PC-9 (cell line): ENCODE results near the gene CLTB. TPM values are rescaled to one million over a fixed set of nuclear protein-coding genes. Genes with fewer than 3 reads are reported as not detected.

Experiments used
- BruUV-seq: library from RNA; stranded (reverse); fragments of 400-500 nt; replicated peaks from 2 replicates; lab custom pipeline; 2021; lab: Mats Ljungman, UMichigan
- CTCF ChIA-PET: fragments of 300-600 bp; sonication (Branson Sonifier 250); formaldehyde crosslinking; loops from one replicate; lab custom pipeline; 2022; ENCODE audit warnings: antibody characterized with exemption; lab: Charles Lee
- POLR2A ChIA-PET: fragments of 300-600 bp; sonication (Branson Sonifier 250); formaldehyde crosslinking; loops from one replicate; lab custom pipeline; 2022; ENCODE audit warnings: antibody characterized with exemption; ENCODE audit not compliant: unreplicated experiment; lab: Charles Lee
- DNase-seq, 2 experiments: peaks; one replicate each; pipeline versions ENCODE4 v3.0.0 to v3.0.0-alpha.2; 2015 to 2022; ENCODE audit warnings: mixed read lengths in 1 of 2
- H2AFZ ChIP-seq: fragments of 200-600 bp; sonication (generic); 2 replicates; pipeline ENCODE4 v1.8.1; 2017; ENCODE audit warnings: antibody characterized with exemption
- H3F3A ChIP-seq: fragments of 200-600 bp; sonication (generic); 2 replicates; pipeline ENCODE4 v1.8.1; 2017; ENCODE audit warnings: antibody characterized with exemption, mild to moderate bottlenecking, low read depth; ENCODE audit not compliant: insufficient read depth
- H3K27ac ChIP-seq: fragments of 200-600 bp; sonication (generic); 2 replicates; pipeline ENCODE4 v1.6.1; 2016; ENCODE audit warnings: mixed run types
- H3K27me3 ChIP-seq: fragments of 200-600 bp; sonication (generic); 2 replicates; pipeline ENCODE4 v1.6.1; 2016; ENCODE audit warnings: low read depth, mixed run types; ENCODE audit not compliant: insufficient read depth
- H3K36me3 ChIP-seq: fragments of 200-600 bp; sonication (generic); 2 replicates; pipeline ENCODE4 v1.6.1; 2016; ENCODE audit warnings: low read depth, mixed run types
- H3K4me1 ChIP-seq: fragments of 200-600 bp; sonication (generic); replicated peaks from 2 replicates; pipeline ENCODE4 v1.6.1; 2016; ENCODE audit warnings: mixed run types; ENCODE audit not compliant: insufficient read depth
- H3K4me2 ChIP-seq: fragments of 200-600 bp; sonication (generic); 2 replicates; pipeline ENCODE4 v1.6.1; 2017; ENCODE audit warnings: mixed run types
- H3K4me3 ChIP-seq: fragments of 200-600 bp; sonication (generic); 2 replicates; pipeline ENCODE4 v1.6.1; 2016; ENCODE audit warnings: mixed run types
- H3K79me2 ChIP-seq: fragments of 200-600 bp; sonication (generic); 2 replicates; pipeline ENCODE4 v1.6.1; 2017; ENCODE audit warnings: low read depth, mixed run types
- H3K9me2 ChIP-seq: fragments of 200-600 bp; sonication (generic); 2 replicates; pipeline ENCODE4 v1.8.1; 2017; ENCODE audit warnings: mild to moderate bottlenecking; ENCODE audit not compliant: insufficient read depth
- H3K9me3 ChIP-seq: fragments of 200-600 bp; sonication (generic); 2 replicates; pipeline ENCODE4 v1.8.1; 2016; ENCODE audit warnings: low read depth; ENCODE audit not compliant: insufficient read depth
- H4K20me1 ChIP-seq: fragments of 200-600 bp; sonication (generic); 2 replicates; pipeline ENCODE4 v1.8.1; 2017; ENCODE audit not compliant: insufficient read depth
- CTCF ChIP-seq: fragments of 200-600 bp; sonication (generic); conservative IDR thresholded peaks from 2 replicates; pipeline ENCODE4 v1.6.1; 2017; ENCODE audit warnings: mixed run types, antibody characterized with exemption, mild to moderate bottlenecking, moderate library complexity
- EZH2 ChIP-seq: fragments of 200-600 bp; sonication (generic); IDR thresholded peaks from 2 replicates; pipeline ENCODE4 v1.8.0; 2017; ENCODE audit warnings: antibody characterized with exemption, low read depth
- intact Hi-C: fragments of 100-400 bp; cut with micrococcal nuclease; formaldehyde crosslinking; loops from one replicate; pipeline ENCODE4 v1.10.0; 2022; ENCODE audit not compliant: unreplicated experiment
- total RNA-seq: library from RNA; stranded (reverse); gene quantifications from 2 replicates; pipeline ENCODE4 v1.2.3, GENCODE V29; 2021

CLTB gene
- total RNA-seq, 1 experiment from 2014 or later = 123 TPM

- H3K4me3 ChIP-seq = no peak overlapping the region
- H3K9me3 ChIP-seq = no peaks in the 10 kb centered on the region
- no peak overlapping the region for H3K4me2 ChIP-seq
- intact Hi-C loops = no loop called here
- BruUV-seq = no TSS peak
- H3F3A ChIP-seq = peaks cover 33% of the 10 kb centered on the region
- peaks cover 3% of the 10 kb centered on the region; the same call in 1 of the 2 replicates for H3K36me3 ChIP-seq
- peaks cover 85% of the 10 kb centered on the region for H4K20me1 ChIP-seq
- H3K9me2 ChIP-seq = no peaks in the 10 kb centered on the region
- H2AFZ ChIP-seq = no peak overlapping the region
- POLR2A ChIA-PET = interaction anchor here (0.7 kb wide), 4 partner anchors 15 to 1036 kb away, joined by 3 to 13 read pairs (median 6); no protein-coding TSS in a partner anchor
- TF ChIP-seq CTCF = no peak
- no peak for TF ChIP-seq EZH2
- H3K27me3 ChIP-seq = no peaks in the 10 kb centered on the region
- peaks cover 13% of the 10 kb centered on the region for H3K4me1 ChIP-seq
- CTCF ChIA-PET = no interaction called here
- H3K79me2 ChIP-seq = peaks cover 98% of the 10 kb centered on the region
- 0 out of 2 replicates have a peak overlapping the region, but pooled peaks have one; percentile 19 for H3K27ac ChIP-seq
- DNase-seq = no peak
Measured at GRCh38 chr5:176461349-176461748, 45.0 kb upstream of the CLTB start.

- BruUV-seq = no TSS peak
- intact Hi-C loops = no loop called here
Measured at GRCh38 chr5:176458904-176459561, 42.7 kb upstream of the CLTB start.

GRCh38 chr5:176454724-176455394 is 38.5 kb upstream of the CLTB start:
- peaks cover 18% of the 10 kb centered on the region for H3K4me1 ChIP-seq
- H3K79me2 ChIP-seq = peaks cover 98% of the 10 kb centered on the region
- no peak overlapping the region for H3K4me2 ChIP-seq
- ChIA-PET CTCF (no interaction called here), POLR2A (no interaction called here)
- H3K27me3 ChIP-seq = no peaks in the 10 kb centered on the region
- peaks cover 23% of the 10 kb centered on the region; the same call in 1 of the 2 replicates for H3F3A ChIP-seq
- H3K4me3 ChIP-seq = no peak overlapping the region
- intact Hi-C loops = no loop called here
- peaks cover 35% of the 10 kb centered on the region for H3K36me3 ChIP-seq
- BruUV-seq = no TSS peak
- H2AFZ ChIP-seq = no peak overlapping the region
- no peak overlapping the region for H3K27ac ChIP-seq
- H3K9me3 ChIP-seq = no peaks in the 10 kb centered on the region
- no peak for DNase-seq
- H3K9me2 ChIP-seq = no peaks in the 10 kb centered on the region
- peaks cover 79% of the 10 kb centered on the region for H4K20me1 ChIP-seq
- TF ChIP-seq CTCF (no peak), EZH2 (no peak)

More at GRCh38 chr5:176458904-176459561, 42.7 kb upstream of the CLTB start:
- Histone ChIP-seq H3K4me2 (no peak overlapping the region), H2AFZ (no peak overlapping the region), H3K79me2 (peaks cover 99% of the 10 kb centered on the region), H3F3A (peaks cover 19% of the 10 kb centered on the region; the same call in 1 of the 2 replicates), H3K27ac (no peak overlapping the region), H3K4me3 (no peak overlapping the region), H3K27me3 (no peaks in the 10 kb centered on the region), H3K9me2 (no peaks in the 10 kb centered on the region), H3K36me3 (peaks cover 10% of the 10 kb centered on the region; the same call in 1 of the 2 replicates), H3K4me1 (0 out of 2 replicates have a peak, but pooled peaks cover 4% of the 10 kb centered on the region), H4K20me1 (peaks cover 87% of the 10 kb centered on the region), H3K9me3 (no peaks in the 10 kb centered on the region)
- DNase-seq = no peak
- TF ChIP-seq CTCF (no peak), EZH2 (no peak)
- POLR2A ChIA-PET = no interaction called here
- CTCF ChIA-PET = no interaction called here
